DMS 273 treated with DMSO at 0.1 percent for 48 hours (cell line): Measurements from ENCODE around the gene ARHGAP26.
"Not testable (repeated sequence)": the region's sequence is repeated elsewhere in the genome, so short reads cannot be mapped to it uniquely, and the experiment has no call there.

ENCODE experiments used
- DNase-seq: peaks from one replicate; lab custom pipeline; 2025; lab: John Stamatoyannopoulos, UW

ARHGAP26 gene

GRCh38 chr5:143182901-143183820 lies 413.0 kb downstream of the ARHGAP26 start:
- DNase-seq: no peak

GRCh38 chr5:143183989-143184388 lies 413.8 kb downstream of the ARHGAP26 start:
- DNase-seq: no peak

DNA sequence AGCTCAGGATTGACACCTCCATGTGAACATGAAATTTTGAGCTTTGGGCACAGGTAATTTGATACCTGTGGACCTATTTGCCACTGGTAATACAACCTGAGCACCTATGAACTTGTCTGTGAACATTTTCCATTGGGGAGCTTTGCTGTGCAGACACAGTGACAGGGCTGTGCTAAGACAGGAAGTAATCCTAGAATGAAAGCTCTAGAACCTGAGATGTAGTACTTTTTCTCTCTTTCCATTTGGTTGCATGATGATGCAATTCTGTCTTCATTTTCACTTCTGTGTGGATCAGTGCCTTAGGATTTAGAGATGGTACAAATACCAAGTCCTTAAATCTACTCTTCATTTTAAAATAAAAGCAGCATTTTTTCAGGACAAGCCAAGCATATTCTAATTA lies 416.4 kb downstream of the ARHGAP26 start:
- DNase-seq: no peak

- DNase-seq: no peak
These were observed 417.3 kb downstream of the ARHGAP26 start for GRCh38 chr5:143187495-143187894.

GRCh38 chr5:143188083-143188482 lies 417.9 kb downstream of the ARHGAP26 start:
- no peak for DNase-seq

DNA sequence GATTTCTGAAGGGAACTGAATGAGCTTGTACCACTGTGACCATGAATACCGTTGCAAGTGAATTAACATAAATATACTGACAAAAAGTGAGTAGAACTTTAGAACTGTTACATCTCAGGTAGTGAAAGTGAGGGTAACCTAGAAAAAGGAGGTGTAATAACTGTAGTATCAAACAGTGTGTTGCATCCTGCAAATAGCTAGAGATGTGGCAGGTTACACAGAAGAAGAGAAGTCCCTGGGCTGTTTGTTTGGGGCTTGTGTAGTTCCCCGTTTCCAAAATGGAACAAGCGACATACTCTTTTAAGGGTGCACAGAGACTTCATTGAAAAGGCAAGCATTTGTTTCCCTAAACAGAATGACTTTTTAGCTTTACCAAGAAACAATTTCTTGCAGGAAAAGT lies 418.5 kb downstream of the ARHGAP26 start:
- DNase-seq: no peak

GRCh38 chr5:143190260-143190810 lies 420.2 kb downstream of the ARHGAP26 start:
- no peak for DNase-seq

GRCh38 chr5:143191720-143192119 lies 421.5 kb downstream of the ARHGAP26 start:
- DNase-seq: no peak

GRCh38 chr5:143192191-143192900 lies 422.2 kb downstream of the ARHGAP26 start:
- DNase-seq: no peak

DNA sequence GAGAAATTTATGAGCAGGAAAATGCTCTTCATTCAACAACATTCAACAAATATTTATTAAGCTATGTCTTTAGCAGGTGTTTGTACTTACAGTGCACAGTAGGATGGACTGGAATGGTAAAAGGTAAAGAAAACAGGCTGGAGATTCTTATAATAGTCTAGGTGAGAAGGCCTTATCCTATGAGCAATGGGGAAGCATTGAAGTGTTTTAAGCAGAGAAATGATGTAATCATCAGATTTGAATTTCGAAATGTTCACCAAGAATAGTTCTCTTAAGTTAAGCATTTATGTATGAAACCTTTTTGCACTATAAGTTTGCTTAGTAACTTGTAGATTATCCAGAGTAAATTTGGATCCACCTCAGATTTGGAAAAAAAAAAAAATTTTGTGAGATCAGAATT lies 424.0 kb downstream of the ARHGAP26 start:
- DNase-seq: no peak

GRCh38 chr5:143194713-143195112 lies 424.5 kb downstream of the ARHGAP26 start:
- no peak for DNase-seq

DNA sequence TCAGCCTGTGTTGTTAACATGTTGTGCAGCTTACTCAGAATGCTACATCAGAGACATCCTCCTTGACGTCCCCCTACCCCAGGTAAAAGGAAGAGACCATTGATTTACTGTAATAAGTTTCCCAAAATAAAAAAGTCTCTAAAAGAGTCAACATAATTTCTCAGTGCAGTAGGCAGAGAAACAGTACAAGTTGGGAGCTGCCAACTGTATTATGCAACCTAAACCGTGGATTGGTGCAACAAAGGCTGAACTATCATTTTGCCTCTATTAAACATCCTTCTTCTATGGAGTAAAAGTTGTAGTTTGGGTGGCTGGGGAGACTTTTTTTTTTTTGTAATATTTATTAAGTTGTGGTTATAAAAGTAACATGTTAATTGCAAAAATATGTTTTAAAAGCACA lies 425.3 kb downstream of the ARHGAP26 start:
- DNase-seq: no peak

DNA sequence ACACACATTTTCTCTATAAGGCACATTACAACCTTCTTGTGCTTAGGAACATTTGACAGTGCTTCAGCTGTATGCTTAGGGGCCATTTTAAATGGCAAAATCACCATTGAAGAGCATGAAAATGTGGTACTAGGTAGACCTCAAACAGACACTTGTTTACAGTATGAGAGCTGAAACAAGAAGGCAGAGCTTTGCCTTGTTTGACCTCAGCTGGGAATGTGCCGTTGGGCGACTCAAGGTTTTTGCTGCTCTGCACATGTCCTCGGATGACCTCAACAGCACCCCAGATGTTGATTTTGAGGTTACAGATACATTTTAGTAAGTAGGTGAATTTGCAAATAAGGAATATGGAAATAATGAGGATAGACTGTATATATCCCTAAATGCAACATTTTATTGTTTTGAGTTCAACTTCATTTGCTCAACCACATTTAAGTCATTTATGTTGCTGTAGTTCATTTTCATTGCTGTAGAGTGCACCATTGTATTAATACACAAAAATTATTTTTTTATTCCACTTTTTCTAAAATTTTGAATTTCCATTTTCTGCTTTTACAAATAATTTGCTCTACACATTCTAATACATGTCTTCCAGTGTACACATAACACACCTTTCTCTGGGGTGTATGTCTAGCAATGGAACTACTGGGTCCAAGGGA lies 426.6 kb downstream of the ARHGAP26 start:
- no peak for DNase-seq

GRCh38 chr5:143197260-143197656 lies 427.1 kb downstream of the ARHGAP26 start:
- DNase-seq: no peak

DNA sequence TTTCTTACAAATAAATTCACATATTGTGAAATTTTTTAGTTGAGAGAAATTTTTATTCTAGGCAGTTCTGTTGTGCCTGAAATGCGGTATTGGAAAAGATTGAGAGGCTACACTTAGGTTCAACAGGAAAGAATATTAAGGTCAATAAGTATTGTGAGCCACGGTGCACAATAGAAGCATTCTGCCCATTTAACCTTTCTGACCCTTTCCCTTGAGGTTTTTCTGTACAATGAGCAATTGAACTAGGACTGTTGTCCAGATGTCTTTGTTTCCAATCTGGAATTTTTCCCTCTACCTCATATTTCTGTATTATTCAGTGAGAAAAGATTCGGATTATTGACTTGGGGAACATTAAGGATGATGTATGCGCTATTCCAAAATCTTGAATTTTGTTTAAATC lies 428.2 kb downstream of the ARHGAP26 start:
- no peak for DNase-seq

- DNase-seq: no peak
These were observed 429.0 kb downstream of the ARHGAP26 start for GRCh38 chr5:143199161-143199560.

DNA sequence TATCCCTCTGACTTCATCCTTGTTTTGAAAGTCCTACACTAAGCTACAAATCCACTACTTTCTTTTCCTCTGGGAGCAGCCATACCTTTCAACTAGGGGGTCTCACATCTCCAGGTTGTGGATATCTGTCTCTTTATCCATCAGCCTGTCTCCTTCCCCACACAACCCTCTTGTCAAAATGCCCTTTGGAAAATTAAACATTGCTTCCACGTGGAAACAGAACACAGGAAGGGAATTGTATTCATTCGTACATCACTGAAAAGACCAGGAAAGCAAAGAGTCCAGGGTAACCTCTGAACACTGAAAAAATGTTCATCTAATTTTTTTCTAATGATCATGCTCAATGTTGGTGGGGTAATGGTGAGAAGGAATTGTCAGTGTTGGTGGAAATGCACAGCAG lies 429.7 kb downstream of the ARHGAP26 start:
- DNase-seq: no peak

DNA sequence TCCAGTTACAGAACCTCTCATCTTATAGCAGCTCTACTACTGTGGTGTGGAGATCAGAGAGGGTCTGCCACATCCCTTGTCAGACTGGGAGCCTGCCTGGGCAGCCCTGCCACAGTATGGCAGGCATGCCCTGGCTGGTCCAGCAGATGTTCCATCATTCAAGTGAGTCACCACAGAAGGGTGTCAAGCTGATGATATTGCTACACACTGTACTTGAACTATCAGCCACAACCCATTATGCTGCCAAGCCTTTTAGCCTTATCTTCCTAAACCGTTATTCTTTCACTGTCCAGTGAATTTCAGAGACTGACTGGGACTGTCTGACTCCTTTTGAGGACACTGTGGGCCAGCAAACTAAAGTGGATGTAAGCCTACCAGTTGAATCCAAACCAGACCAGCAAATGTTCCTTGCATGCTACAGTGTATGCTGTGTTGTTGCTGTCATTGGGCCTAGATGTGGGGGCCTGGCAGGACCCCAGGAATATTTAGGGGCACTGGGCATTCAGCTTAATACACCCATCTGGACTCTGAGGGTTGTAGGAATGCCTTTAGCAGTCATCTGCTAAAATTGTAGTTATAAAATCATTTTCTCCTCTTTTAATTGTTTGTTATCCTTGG lies 430.7 kb downstream of the ARHGAP26 start:
- peak; percentile 86 for DNase-seq

- DNase-seq: no peak
These were observed 431.4 kb downstream of the ARHGAP26 start for GRCh38 chr5:143201589-143201988.

DNA sequence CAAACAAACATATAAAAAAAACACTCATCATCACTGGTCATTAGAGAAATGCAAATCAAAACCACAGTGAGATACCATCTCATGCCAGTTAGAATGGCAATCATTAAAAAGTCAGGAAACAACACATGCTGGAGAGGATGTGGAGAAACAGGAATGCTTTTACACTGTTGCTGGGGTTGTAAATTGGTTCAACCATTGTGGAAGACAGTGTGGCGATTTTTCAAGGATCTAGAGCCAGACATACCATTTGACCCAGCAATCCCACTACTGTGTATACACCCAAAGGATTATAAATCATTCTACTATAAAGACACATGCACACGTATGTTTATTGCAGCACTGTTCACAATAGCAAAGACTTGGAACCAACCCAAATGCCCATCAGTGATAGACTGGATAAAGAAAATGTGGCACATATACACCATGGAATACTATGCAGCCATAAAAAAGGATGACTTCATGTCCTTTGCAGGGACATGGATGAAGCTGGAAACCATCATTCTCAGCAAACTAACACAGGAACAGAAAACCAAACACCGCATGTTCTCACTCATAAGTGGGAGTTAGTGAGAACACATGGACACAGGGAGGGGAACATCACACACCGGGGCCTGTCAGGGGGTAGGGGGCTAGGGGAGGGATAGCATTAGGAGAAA lies 433.3 kb downstream of the ARHGAP26 start:
- not testable (repeated sequence) for DNase-seq

DNA sequence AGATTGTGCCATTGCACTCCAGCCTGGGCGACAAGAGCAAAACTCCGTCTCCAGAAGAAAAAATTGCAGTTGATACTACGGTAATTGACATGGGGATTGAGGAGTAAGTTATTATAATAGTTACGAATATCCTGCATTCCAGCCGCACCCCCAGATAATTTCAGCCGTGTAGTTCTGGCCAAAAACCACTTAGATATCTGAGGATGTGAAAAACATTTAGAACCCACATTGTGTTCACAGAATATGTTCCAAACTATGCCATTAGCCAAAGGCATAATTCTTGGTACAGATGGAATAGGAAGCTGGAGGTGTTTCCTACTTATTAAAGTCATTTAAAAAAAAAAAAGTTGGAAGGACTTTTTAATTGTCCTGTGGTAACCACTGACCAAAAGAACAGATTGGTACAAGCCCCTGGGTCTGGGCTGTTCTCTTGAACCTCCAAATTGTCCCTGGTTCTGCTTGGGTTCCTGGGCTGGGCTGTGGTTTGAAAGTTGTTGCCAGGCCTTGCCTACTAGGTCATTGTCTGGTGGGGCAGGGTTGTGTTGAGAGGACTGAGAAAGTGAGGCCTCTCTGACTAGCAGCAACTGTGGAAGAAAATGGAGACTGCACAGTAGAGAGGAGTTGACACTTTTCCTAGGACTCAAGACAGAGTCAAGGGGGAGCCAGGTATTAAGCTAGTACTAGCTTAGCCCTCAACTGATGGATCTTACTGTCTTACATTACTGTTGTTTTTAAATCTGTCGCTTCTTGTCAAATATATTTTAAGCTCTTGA lies 434.5 kb downstream of the ARHGAP26 start:
- no peak for DNase-seq
